ENCODE measurements around the gene REG1A.

GRCh38 chr2:79171348-79171958, 51.2 kb downstream of the REG1A start:
- TF ChIP-seq CTCF (conservative IDR thresholded peaks at IDR 0.05) (no peak), ZFX (IDR thresholded peaks at IDR 0.05) (no peak)
